Adrenal gland (tissue), 12 donors: ENCODE measurements around the gene GPRC5A. TPM values are rescaled to one million over a fixed set of nuclear protein-coding genes. Genes with fewer than 3 reads are reported as not detected.

Experiments used
- DNase-seq, 7 donors: peaks; one replicate each; pipeline ENCODE4 v3.0.0-alpha.2; 2019 to 2020
- H3K27ac ChIP-seq, 5 donors: fragments of 200-600 bp; sonication (generic) in 4 of 5; 1 replicate in 3 of 5; 2 replicates in 2 of 5; pipeline versions ENCODE4 v1.5.1 to v1.8.0; 2016 to 2020; ENCODE audit warnings: mild to moderate bottlenecking in 1 of 5
- H3K27me3 ChIP-seq: fragments of 200-600 bp; 2 replicates; pipeline ENCODE4 v1.8.0; 2021
- H3K36me3 ChIP-seq, 2 donors: fragments of 200-600 bp; replicated peaks in 1 of 2; 1 replicate in 1 of 2; 2 replicates in 1 of 2; pipeline versions ENCODE4 v1.5.1 to v1.8.0; 2018 to 2022
- H3K4me1 ChIP-seq, 2 donors: fragments of 200-600 bp; replicated peaks in 1 of 2; 1 replicate in 1 of 2; 2 replicates in 1 of 2; pipeline versions ENCODE4 v1.5.1 to v1.8.0; 2018 to 2021
- H3K4me3 ChIP-seq, 4 donors: fragments of 200-600 bp; sonication (generic) in 3 of 4; one replicate each; pipeline ENCODE4 v1.5.1; 2016 to 2018
- H3K9me3 ChIP-seq, 3 donors: fragments of 200-600 bp; sonication (generic) in 1 of 3; replicated peaks in 1 of 3; 1 replicate in 2 of 3; 2 replicates in 1 of 3; pipeline versions ENCODE4 v1.5.1 to v1.8.0; 2016 to 2021
- POLR2A ChIP-seq, 2 donors: fragments of 450-650 bp; IDR thresholded peaks; one replicate each; pipeline ENCODE4 v1.6.1; 2017; ENCODE audit warnings: antibody characterized with exemption in 2 of 2, mild to moderate bottlenecking in 2 of 2, moderate library complexity in 1 of 2
- WGBS, 4 donors: extraction: QIAGEN DNeasy Blood & Tissue Kit in 2 of 4; methylation state at CpG; one replicate each; pipeline versions ENCODE4 v1.1.5 to v1.1.7; 2013 to 2017; 5-methylcytosine and 5-hydroxymethylcytosine counted together
- intact Hi-C, 2 donors: fragments of 100-400 bp; cut with DNase I; formaldehyde crosslinking; loops; one replicate each; pipeline versions ENCODE4 v1.14.1 to v1.15.0; 2022 to 2023
- polyA plus RNA-seq, 3 donors: library from polyadenylated mRNA; stranded (reverse); fragments of 200-250 nt in 2 of 3; fragments of 350-450 nt in 1 of 3; fragmentation: Illumina TruSeq in 1 of 3; extraction: RNeasy Lipid Tissue Mini Kit (QIAGEN cat#74804) in 1 of 3; gene quantifications; one replicate each; pipeline ENCODE4 v1.2.3, GENCODE V29; 2013 to 2014
- total RNA-seq, 9 donors: library from RNA; depleted of rRNA in 4 of 9; stranded (reverse); fragments of >200 nt in 4 of 9; fragments of 120-200 nt in 1 of 9; fragmentation: NEBNext Ultra II Directional in 1 of 9; extraction: Animal tissue kit (Norgen Biotek cat#: 25700) in 1 of 9; gene quantifications; one replicate each; pipeline versions ENCODE4 v1.1.0 to v1.2.4, GENCODE V29; 2013 to 2023
- TF ChIP-seq, protein P1 (sequence below), 6 experiments: fragments of 450-650 bp in 4 of 6; fragments of 200-600 bp in 2 of 6; sonication (generic) in 1 of 6; IDR thresholded peaks; 1 replicate in 5 of 6; 2 replicates in 1 of 6; pipeline versions ENCODE4 v1.5.1 to v1.8.0; 2016 to 2021; ENCODE audit warnings: antibody characterized with exemption in 6 of 6, mild to moderate bottlenecking in 2 of 6, moderate library complexity in 1 of 6
- donor health status: healthy with polysubstance abuse.
- donor health status: Bipolar disorder and iron deficiency.
- donor health status: DM: yes; HTN: yes; CAD: no.
- donor health status: DM: no; HTN: no; CAD: no.
- donor health status: DM: no; HTN: no; CAD: no.
- donor health status: DM: yes; HTN: yes; CAD: no.

Gene GPRC5A
- total and polyA plus RNA-seq, 12 donors, result 0.33 to 22.3 (median 6.2) TPM

DNA sequence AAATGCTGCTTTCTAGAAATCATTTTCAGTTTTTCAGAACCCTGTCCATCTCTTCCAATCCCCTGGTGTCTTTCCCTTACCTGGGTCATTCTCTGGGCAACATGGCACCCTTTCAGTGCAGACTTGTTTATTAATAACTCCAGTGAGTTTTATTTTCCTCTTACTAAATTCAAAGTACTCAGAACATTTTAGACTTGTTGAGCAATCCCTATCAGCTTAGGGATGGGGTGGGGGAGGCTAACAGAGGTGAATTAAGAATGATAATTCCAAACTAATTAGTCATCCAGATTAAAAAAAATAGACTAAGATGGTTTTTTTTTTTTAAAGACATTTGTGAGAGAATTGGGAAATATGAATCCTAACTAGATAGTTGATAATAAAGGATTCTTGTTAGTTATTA lies 10.7 kb downstream of the GPRC5A start:
- intact Hi-C loops, result no loop called here
- H3K27me3 ChIP-seq, result no peaks in the 10 kb centered on the region
- peaks cover 12 to 32% of the 10 kb centered on the region in 2 donors for H3K4me1 ChIP-seq
- H3K36me3 ChIP-seq, result no peaks in the 10 kb centered on the region
- TF ChIP-seq POLR2A (IDR thresholded peaks at IDR 0.05), result peak in 1 of 2 donors; percentile 3
- TF ChIP-seq, protein P1, sequence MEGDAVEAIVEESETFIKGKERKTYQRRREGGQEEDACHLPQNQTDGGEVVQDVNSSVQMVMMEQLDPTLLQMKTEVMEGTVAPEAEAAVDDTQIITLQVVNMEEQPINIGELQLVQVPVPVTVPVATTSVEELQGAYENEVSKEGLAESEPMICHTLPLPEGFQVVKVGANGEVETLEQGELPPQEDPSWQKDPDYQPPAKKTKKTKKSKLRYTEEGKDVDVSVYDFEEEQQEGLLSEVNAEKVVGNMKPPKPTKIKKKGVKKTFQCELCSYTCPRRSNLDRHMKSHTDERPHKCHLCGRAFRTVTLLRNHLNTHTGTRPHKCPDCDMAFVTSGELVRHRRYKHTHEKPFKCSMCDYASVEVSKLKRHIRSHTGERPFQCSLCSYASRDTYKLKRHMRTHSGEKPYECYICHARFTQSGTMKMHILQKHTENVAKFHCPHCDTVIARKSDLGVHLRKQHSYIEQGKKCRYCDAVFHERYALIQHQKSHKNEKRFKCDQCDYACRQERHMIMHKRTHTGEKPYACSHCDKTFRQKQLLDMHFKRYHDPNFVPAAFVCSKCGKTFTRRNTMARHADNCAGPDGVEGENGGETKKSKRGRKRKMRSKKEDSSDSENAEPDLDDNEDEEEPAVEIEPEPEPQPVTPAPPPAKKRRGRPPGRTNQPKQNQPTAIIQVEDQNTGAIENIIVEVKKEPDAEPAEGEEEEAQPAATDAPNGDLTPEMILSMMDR (IDR thresholded peaks at IDR 0.05), result no peak
- no peaks in the 10 kb centered on the region for H3K9me3 ChIP-seq
- peak overlapping the region in 1 of 4 donors; percentile 6 for H3K4me3 ChIP-seq
- H3K27ac ChIP-seq, result peak overlapping the region; percentile 28 to 88 (median 74)
- peak in 6 of 7 donors; percentile 56 to 70 (median 70) for DNase-seq

DNA sequence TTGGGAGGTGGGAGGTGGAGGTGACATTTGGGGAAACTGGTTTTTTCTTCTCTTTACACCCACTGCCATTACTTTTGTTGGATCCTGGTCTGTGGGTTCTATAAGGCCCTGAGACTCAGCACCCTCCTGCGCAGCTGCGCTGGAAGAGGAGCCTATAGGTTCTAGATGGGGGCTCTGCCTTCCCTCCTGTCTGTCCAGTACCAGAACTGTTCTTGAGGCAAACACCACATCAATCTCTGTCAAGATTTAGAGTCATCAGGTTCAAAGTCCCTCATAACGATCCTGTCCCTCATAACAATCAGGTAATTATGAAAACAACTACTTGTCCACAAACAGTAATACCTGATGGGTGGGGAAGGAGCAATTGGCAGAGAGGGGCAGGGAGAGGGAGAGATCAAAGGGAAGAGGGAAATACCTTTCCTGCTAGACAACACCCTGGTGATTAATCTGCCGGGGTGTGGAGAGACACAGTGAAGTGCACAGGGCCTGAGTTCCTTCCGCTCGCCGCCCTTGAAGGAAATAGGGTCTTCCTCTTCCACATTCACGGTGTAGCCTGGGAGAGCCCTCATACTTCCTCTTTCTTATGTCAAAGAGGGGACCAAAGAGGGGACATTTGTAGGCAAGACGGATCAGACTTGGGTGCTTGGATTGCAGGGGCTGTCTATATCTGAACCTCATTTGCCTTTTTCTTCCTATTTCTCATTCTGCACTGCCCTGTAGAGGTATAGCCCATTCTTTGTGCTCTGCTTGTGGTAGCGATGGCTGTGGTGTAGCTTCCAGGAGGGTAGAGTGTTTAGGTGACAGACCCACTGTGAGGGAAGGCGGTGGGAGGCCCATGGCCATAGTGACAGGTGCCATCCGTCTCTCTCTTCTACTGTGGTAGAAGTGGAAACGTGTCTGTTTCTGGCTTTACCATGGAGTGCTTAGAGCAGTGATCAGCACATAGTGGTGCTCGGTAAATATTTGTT lies 12.6 kb downstream of the GPRC5A start:
- H3K27me3 ChIP-seq, result no peaks in the 10 kb centered on the region
- DNase-seq, result no peak
- no peaks in the 10 kb centered on the region for H3K36me3 ChIP-seq
- H3K9me3 ChIP-seq, result no peaks in the 10 kb centered on the region
- H3K27ac ChIP-seq, result no peak overlapping the region
- 80 to 86% (median 83%) methylated on average over 14 of the region's 14 CpGs for WGBS, 4 donors
- TF ChIP-seq, protein P1 (IDR thresholded peaks at IDR 0.05), result no peak
- TF ChIP-seq POLR2A (IDR thresholded peaks at IDR 0.05), result no peak
- peaks cover 12 to 32% of the 10 kb centered on the region in 2 donors for H3K4me1 ChIP-seq
- H3K4me3 ChIP-seq, result no peak overlapping the region
- intact Hi-C loops, result no loop called here

DNA sequence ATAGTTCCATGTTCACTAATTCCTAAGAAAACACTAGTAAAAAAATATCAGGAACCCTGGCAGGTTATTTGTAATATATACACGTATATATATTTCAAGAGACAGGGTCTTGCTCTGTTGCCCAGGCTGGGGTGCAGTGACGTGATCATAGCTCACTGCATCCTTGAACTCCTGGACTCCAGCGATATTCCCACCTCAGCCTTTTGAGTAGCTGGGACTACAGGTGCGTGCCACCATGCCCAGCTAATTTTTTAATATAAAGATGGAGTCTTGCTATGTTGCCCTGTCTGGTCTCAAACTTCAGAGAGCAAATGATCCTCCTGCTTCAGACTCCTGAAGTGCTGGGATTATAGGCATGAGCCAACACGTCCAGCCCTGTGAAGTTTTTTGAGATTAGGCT lies 16.2 kb downstream of the GPRC5A start:
- Histone ChIP-seq H3K4me3 (no peak overlapping the region), H3K4me1 (peaks cover 7 to 20% of the 10 kb centered on the region in 2 donors), H3K27ac (no peak overlapping the region), H3K9me3 (no peaks in the 10 kb centered on the region), H3K27me3 (no peaks in the 10 kb centered on the region), H3K36me3 (no peaks in the 10 kb centered on the region)
- 76 to 97% (median 89%) methylated on average over 5 of the region's 5 CpGs for WGBS, 4 donors
- intact Hi-C loops, result no loop called here
- DNase-seq, result no peak
- TF ChIP-seq, protein P1 (IDR thresholded peaks at IDR 0.05), result no peak
- no peak for TF ChIP-seq POLR2A (IDR thresholded peaks at IDR 0.05)

DNA sequence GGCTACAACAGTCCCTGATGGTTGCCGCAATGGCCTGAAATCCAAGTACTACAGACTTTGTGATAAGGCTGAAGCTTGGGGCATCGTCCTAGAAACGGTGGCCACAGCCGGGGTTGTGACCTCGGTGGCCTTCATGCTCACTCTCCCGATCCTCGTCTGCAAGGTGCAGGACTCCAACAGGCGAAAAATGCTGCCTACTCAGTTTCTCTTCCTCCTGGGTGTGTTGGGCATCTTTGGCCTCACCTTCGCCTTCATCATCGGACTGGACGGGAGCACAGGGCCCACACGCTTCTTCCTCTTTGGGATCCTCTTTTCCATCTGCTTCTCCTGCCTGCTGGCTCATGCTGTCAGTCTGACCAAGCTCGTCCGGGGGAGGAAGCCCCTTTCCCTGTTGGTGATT lies 16.9 kb downstream of the GPRC5A start:
- DNase-seq, result no peak
- H3K36me3 ChIP-seq, result no peaks in the 10 kb centered on the region
- TF ChIP-seq, protein P1 (IDR thresholded peaks at IDR 0.05), result no peak
- TF ChIP-seq POLR2A (IDR thresholded peaks at IDR 0.05), result no peak
- H3K9me3 ChIP-seq, result no peaks in the 10 kb centered on the region
- 85 to 93% (median 89%) methylated on average over 13 to 14 of the region's 14 CpGs for WGBS, 4 donors
- no peak overlapping the region for H3K4me3 ChIP-seq
- H3K27ac ChIP-seq, result no peak overlapping the region
- no peaks in the 10 kb centered on the region for H3K27me3 ChIP-seq
- intact Hi-C loops, result no loop called here
- peaks cover 7 to 19% of the 10 kb centered on the region in 2 donors for H3K4me1 ChIP-seq
